Measurements from ENCODE around the gene ADARB1.
A peak's percentile ranks its signal among the peaks of the same experiment; 100 is the strongest.
"Not testable (repeated sequence)": the region's sequence is repeated elsewhere in the genome, so short reads cannot be mapped to it uniquely, and the experiment has no call there.

ADARB1 gene

GRCh38 chr21:45138199-45139002, 64.0 kb downstream of the ADARB1 start:
- peak; percentile 89 for DNase-seq

GRCh38 chr21:45139003-45139360, 64.6 kb downstream of the ADARB1 start:
- DNase-seq = not testable (repeated sequence)

- DNase-seq = no peak
Measured at GRCh38 chr21:45139473-45139872, 65.1 kb downstream of the ADARB1 start.

GRCh38 chr21:45140346-45140940, 66.1 kb downstream of the ADARB1 start:
- peak; percentile 79 for DNase-seq

GRCh38 chr21:45140944-45141343, 66.6 kb downstream of the ADARB1 start:
- DNase-seq = not testable (repeated sequence)

- DNase-seq = no peak
Measured at GRCh38 chr21:45141507-45141906, 67.1 kb downstream of the ADARB1 start.

GRCh38 chr21:45142469-45143308, 68.3 kb downstream of the ADARB1 start:
- no peak for DNase-seq

GRCh38 chr21:45143855-45144254, 69.5 kb downstream of the ADARB1 start:
- DNase-seq = no peak

GRCh38 chr21:45145146-45145545, 70.8 kb downstream of the ADARB1 start:
- DNase-seq = peak; percentile 39

- not testable (repeated sequence) for DNase-seq
Measured at GRCh38 chr21:45145846-45146245, 71.5 kb downstream of the ADARB1 start.

- no peak for DNase-seq
Measured at GRCh38 chr21:45146306-45146705, 71.9 kb downstream of the ADARB1 start.

GRCh38 chr21:45146801-45147200, 72.4 kb downstream of the ADARB1 start:
- DNase-seq = no peak

- DNase-seq = peak; percentile 56
Measured at GRCh38 chr21:45147473-45148315, 73.3 kb downstream of the ADARB1 start.

- DNase-seq = peak; percentile 37
Measured at GRCh38 chr21:45148316-45148990, 74.1 kb downstream of the ADARB1 start.

- peak; percentile 55 for DNase-seq
Measured at GRCh38 chr21:45149021-45149420, 74.6 kb downstream of the ADARB1 start.

- peak; percentile 51 for DNase-seq
Measured at GRCh38 chr21:45150638-45151131, 76.3 kb downstream of the ADARB1 start.

- peak; percentile 47 for DNase-seq
Measured at GRCh38 chr21:45151445-45152160, 77.2 kb downstream of the ADARB1 start.

- DNase-seq = peak; percentile 81
Measured at GRCh38 chr21:45152265-45152746, 77.9 kb downstream of the ADARB1 start.

- DNase-seq = peak; percentile 58
Measured at GRCh38 chr21:45153358-45154318, 79.3 kb downstream of the ADARB1 start.

Measured in activated effector memory CD4-positive, alpha-beta T cell treated with anti-CD3 and anti-CD28 coated beads, Interleukin-2, amount 50 U/mL, for 16 hours (primary cell).